Adipocyte (in vitro differentiated cells): ENCODE data around the gene GBE1.

ENCODE experiments used
- DNase-seq: peaks from one replicate; pipeline ENCODE4 v3.0.0-alpha.2; 2015; ENCODE audit warnings: low read depth
- H3K27me3 ChIP-seq: replicated peaks from 2 replicates; pipeline ENCODE4 v1.7.0; 2013; ENCODE audit warnings: mild to moderate bottlenecking, low read length, moderate library complexity; ENCODE audit not compliant: control insufficient read depth, insufficient read depth
- H3K36me3 ChIP-seq: 2 replicates; pipeline ENCODE4 v1.7.0; 2013; ENCODE audit warnings: low read length, mild to moderate bottlenecking, moderate library complexity; ENCODE audit not compliant: control insufficient read depth, insufficient read depth, severe bottlenecking
- H3K4me1 ChIP-seq: 2 replicates; pipeline ENCODE4 v1.7.0; 2013; ENCODE audit warnings: mild to moderate bottlenecking, low read length, moderate library complexity; ENCODE audit not compliant: control insufficient read depth, insufficient read depth
- H3K4me3 ChIP-seq: 2 replicates; pipeline ENCODE4 v1.7.0; 2013; ENCODE audit warnings: mild to moderate bottlenecking, low read length, moderate library complexity
- H3K9ac ChIP-seq: 2 replicates; pipeline ENCODE4 v1.7.0; 2013; ENCODE audit warnings: mild to moderate bottlenecking, low read length, moderate library complexity
- H3K9me3 ChIP-seq: 2 replicates; pipeline ENCODE4 v1.7.0; 2013; ENCODE audit warnings: mild to moderate bottlenecking, low read length, moderate library complexity; ENCODE audit not compliant: control insufficient read depth

GBE1 gene

DNA sequence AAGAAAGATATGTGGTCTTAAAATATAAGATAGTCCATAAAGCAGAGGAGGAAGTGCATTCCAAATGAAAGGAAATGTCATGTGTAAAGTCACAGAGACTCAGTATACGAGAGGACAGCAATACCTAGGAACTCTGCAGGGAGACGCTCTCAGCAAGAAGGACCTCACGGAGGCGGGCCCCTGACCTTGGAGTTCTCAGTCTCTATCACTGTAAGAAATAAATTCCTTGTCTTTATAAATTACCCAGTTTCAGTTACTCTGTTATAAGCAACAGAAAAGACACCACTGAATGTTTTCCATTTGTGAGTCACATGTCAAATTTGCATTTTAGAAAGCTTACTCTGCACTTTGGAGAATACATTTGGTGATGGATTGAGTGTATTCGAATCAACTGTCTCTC lies 140.6 kb downstream of the GBE1 start:
- no peak overlapping the region for H3K9ac ChIP-seq
- H3K27me3 ChIP-seq: no peaks in the 10 kb centered on the region
- H3K4me1 ChIP-seq: peaks cover 8% of the 10 kb centered on the region
- H3K9me3 ChIP-seq: no peaks in the 10 kb centered on the region
- no peak for DNase-seq
- H3K36me3 ChIP-seq: peaks cover 55% of the 10 kb centered on the region
- no peak overlapping the region for H3K4me3 ChIP-seq

DNA sequence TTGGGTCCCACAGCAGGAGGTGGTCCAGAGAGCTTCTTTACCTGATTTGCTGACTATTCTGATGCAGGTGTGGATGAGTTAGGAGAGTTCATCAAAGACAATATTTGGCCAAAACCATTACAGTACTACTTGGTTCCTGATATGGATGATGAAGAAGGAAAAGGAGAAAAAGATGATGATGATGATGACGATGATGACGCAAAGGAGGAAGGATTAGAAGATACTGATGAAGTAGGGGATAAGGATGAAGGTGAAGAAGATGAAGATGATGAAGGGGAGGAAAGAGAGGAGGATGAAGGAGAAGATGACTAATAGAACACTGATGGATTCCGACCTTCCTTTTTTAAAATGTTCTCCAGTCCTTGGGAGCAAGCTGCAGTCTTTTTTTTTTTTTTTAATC lies 148.7 kb downstream of the GBE1 start:
- Histone ChIP-seq H3K36me3 (peaks cover 81% of the 10 kb centered on the region), H3K27me3 (no peaks in the 10 kb centered on the region), H3K9me3 (no peaks in the 10 kb centered on the region), H3K9ac (no peak overlapping the region), H3K4me3 (no peak overlapping the region), H3K4me1 (peaks cover 12% of the 10 kb centered on the region)
- DNase-seq: no peak

DNA sequence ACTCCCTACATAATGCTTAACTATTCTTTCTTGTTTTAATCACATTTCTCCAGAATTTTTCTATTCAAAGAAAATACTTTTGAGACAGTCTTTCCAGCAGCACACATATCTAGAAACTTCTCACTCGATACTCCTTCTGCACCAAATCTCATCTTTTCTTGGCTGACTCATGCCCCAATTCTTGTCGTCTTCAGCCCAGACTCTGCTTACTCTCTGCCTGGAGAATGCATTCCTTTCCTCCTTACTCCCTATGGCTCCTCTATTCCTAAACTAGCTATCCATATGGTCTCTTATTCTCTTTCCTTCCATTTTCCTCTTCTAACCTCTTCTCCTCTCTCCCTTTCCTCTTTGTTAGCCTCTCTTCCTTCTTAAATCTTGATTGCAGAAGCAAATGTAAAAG lies 158.7 kb downstream of the GBE1 start:
- peaks cover 44% of the 10 kb centered on the region for H3K36me3 ChIP-seq
- no peaks in the 10 kb centered on the region for H3K9me3 ChIP-seq
- H3K4me1 ChIP-seq: peaks cover 10% of the 10 kb centered on the region
- H3K9ac ChIP-seq: no peak overlapping the region
- H3K4me3 ChIP-seq: no peak overlapping the region
- peak; percentile 54 for DNase-seq
- no peaks in the 10 kb centered on the region for H3K27me3 ChIP-seq

DNA sequence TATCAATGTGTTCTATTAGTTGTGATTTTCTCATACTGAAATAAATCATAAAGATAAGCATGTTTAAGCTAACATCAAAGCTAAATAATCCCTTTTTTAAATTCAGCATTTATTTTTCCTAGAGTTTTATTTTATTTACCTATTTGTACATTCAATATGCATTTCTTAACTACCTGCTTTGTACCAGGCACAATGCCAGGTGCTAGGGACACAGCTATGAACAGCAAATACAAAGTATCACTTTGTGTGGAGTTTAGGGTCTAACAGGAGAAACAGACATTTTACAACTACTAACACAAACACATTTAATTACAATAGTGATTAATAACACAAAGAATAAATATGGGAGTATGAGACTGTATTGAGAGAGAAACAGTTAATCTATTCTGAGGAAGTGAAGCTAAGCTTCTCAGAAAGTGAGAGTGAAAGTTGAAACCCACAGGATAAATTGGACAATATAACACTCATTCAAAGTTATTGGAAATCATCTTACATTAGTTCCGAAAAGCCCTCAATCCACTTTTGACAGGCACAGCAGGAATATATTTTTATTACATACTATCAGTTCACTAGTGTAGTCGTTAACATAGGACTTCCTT lies 159.6 kb downstream of the GBE1 start:
- H3K4me3 ChIP-seq: no peak overlapping the region
- no peak for DNase-seq
- H3K27me3 ChIP-seq: no peaks in the 10 kb centered on the region
- no peaks in the 10 kb centered on the region for H3K9me3 ChIP-seq
- H3K4me1 ChIP-seq: peaks cover 10% of the 10 kb centered on the region
- H3K9ac ChIP-seq: no peak overlapping the region
- H3K36me3 ChIP-seq: peaks cover 36% of the 10 kb centered on the region

DNA sequence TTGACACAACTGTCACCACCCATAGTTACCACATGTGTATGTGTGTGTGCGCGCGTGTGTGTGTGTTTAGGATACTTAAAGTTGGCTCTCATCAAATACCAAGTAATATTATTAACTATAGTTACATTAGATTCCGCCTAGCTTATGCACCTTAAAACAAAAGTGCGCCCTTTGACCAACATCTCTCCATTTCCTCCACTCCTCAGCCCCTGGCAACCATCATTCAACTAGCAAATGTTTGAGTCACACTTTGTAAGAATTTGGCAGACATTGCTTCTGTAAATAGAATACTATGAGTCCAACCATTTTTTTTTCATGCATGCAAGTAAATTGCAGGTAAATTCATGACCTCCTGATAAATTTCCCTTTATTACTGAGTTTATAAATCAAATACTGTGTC lies 169.3 kb downstream of the GBE1 start:
- Histone ChIP-seq H3K9me3 (no peaks in the 10 kb centered on the region), H3K27me3 (no peaks in the 10 kb centered on the region), H3K4me3 (no peak overlapping the region), H3K4me1 (peaks cover 15% of the 10 kb centered on the region), H3K36me3 (peaks cover 85% of the 10 kb centered on the region), H3K9ac (no peak overlapping the region)
- peak; percentile 28 for DNase-seq

DNA sequence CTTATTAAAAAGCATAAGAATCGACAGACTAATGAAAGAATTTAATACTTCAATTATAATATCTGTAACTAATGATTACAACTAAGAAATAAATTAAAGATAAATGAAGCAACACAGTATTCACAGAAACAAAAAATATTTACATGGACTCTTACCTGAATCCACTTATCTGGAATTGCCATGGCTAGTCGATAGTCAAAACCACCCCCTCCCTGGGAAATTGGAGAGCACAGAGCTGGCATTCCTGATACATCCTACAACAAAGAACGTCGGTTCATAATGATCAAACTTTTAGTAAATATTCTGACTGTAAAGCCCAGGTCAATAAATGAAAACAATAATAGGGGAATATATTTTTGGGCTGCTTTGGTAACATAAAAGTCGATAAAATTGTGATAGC lies 175.5 kb downstream of the GBE1 start:
- peaks cover 5% of the 10 kb centered on the region for H3K4me1 ChIP-seq
- no peak overlapping the region for H3K9ac ChIP-seq
- H3K9me3 ChIP-seq: no peaks in the 10 kb centered on the region
- H3K4me3 ChIP-seq: no peak overlapping the region
- DNase-seq: no peak
- peaks cover 92% of the 10 kb centered on the region for H3K36me3 ChIP-seq
- no peaks in the 10 kb centered on the region for H3K27me3 ChIP-seq

DNA sequence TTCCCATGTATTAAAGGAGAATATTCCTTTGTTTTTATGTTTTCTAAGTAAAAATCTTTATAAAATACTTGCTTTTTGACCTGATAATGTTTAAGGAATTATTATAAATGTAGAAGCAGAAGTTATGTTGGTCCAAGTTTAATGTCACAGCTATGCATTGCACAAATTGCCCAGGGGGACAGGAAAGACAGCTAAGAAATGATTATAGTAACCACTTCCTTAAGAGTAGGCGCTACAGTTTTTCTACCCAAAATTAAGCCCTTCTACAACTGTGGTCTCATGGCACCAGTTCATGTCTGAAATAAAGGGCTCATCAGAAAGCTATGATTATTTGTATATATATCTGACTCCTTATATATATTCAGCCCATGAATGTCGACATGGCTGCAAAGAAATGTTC lies 176.4 kb downstream of the GBE1 start:
- peaks cover 6% of the 10 kb centered on the region for H3K4me1 ChIP-seq
- H3K9ac ChIP-seq: no peak overlapping the region
- no peak for DNase-seq
- H3K36me3 ChIP-seq: peaks cover 93% of the 10 kb centered on the region
- H3K9me3 ChIP-seq: no peaks in the 10 kb centered on the region
- H3K4me3 ChIP-seq: no peak overlapping the region
- H3K27me3 ChIP-seq: no peaks in the 10 kb centered on the region

DNA sequence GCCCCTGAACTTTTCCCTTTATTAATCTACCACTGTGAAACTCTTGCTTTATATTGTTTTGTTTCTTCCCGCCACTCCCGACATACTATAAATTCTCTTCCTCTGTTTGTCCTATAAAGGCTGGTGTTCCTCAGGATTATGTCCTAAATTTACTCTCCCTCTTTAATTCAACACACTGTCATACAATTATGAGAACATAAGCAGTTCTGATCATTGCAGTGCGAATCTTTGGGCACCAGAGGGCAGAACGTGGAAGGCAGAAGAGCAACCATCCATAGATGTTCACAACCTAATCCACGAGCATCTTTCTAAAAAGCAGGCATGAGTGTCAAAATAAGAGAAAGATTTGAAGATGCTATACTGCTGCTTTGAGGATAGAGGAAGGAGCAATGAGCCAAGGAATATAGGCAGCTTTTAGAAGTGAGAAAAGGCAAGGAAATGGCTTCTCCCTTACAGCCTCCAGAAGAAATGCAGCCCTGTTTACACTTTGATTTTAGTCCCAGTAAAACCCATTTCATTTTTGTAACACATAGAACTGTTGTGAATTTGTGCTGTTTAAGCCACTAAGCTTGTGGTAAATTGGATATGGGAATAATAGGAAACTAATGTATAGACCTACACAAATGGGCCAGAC lies 179.4 kb downstream of the GBE1 start:
- Histone ChIP-seq H3K9ac (no peak overlapping the region), H3K27me3 (no peaks in the 10 kb centered on the region), H3K36me3 (peaks cover 91% of the 10 kb centered on the region), H3K4me3 (no peak overlapping the region), H3K4me1 (peaks cover 6% of the 10 kb centered on the region), H3K9me3 (no peaks in the 10 kb centered on the region)
- DNase-seq: peak; percentile 61

DNA sequence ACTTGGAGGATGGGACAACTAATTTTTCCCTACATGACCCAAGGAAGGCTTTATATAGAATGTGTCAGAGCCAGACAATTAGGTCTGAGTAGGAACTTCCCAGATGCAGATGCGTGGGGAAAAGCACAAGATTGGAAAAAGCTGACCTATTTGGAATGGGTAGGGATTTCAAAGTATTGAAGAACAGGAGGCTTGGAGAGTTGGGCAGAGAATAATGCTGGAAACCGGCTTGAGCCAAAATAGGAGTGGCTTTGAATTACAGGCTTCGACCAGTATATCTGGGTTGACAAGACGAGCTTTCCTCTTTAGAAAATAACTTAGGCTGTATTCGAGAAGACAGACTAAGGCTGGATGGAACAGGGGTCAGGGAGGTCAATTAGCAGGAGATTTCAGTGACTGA lies 181.1 kb downstream of the GBE1 start:
- Histone ChIP-seq H3K9me3 (no peaks in the 10 kb centered on the region), H3K9ac (no peak overlapping the region), H3K36me3 (peaks cover 88% of the 10 kb centered on the region), H3K4me3 (no peak overlapping the region), H3K4me1 (peaks cover 6% of the 10 kb centered on the region), H3K27me3 (no peaks in the 10 kb centered on the region)
- no peak for DNase-seq

DNA sequence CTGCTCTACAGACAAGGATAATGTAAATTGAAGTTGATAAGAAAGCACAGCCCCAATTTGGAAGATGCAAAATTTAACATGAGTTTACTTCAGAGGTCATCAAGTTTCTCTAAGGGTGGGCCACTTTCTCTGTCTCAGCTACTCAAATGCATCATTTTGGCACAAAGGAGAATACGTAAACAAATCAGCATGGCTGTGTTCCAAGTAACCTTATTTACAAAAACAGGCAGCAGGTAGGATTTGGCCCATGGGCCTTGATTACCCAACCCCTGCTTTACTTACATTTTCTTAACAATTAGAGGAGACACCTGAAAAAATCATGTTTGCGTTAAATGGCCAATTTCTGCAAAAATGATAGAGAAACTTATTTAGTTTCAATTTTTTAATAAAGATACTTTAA lies 181.7 kb downstream of the GBE1 start:
- Histone ChIP-seq H3K36me3 (peaks cover 86% of the 10 kb centered on the region), H3K4me3 (no peak overlapping the region), H3K4me1 (peaks cover 6% of the 10 kb centered on the region), H3K27me3 (no peaks in the 10 kb centered on the region), H3K9ac (no peak overlapping the region), H3K9me3 (no peaks in the 10 kb centered on the region)
- no peak for DNase-seq

DNA sequence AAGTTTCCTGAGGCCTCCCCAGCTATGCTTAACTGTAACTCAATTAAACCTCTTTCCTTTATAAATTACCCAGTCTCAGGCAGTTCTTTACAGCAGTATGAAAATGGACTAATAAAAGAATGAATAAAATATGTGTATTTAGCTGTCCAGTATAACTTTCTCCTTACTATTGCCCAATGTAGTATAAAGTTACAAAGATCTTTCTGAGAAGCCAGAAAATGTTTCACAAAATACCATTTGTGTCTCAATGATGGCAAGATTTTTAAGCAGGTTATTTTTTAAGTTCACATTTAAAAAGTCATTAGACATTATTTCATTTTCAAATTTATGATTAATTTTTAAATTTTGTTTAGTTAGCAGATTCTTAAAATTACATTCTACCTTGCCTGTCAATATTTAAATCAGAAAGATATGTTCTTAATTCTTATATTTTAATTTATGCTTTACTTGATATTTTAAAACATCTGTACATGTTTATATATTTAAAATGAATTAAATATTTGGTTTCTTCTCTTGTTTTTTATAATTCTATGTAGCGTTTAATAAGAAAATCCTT lies 189.2 kb downstream of the GBE1 start:
- Histone ChIP-seq H3K27me3 (no peaks in the 10 kb centered on the region), H3K9ac (no peak overlapping the region), H3K4me1 (peaks cover 15% of the 10 kb centered on the region), H3K9me3 (no peaks in the 10 kb centered on the region), H3K36me3 (peaks cover 83% of the 10 kb centered on the region), H3K4me3 (no peak overlapping the region)
- DNase-seq: peak; percentile 75
